A673 (cell line): ENCODE data around the gene OLFML1.

Experiments used
- EZH2 ChIP-seq: fragments of 200-600 bp; sonication (generic); IDR thresholded peaks from 2 replicates; pipeline ENCODE4 v1.6.1; 2017; ENCODE audit warnings: borderline replicate concordance, low read depth, mild to moderate bottlenecking, mixed read lengths, antibody characterized with exemption, low read length; ENCODE audit not compliant: poor library complexity, severe bottlenecking
- TF ChIP-seq, protein P1 (sequence below): fragments of 300-800, 200-600 bp; sonication (generic); conservative IDR thresholded peaks from 2 replicates; pipeline ENCODE4 v1.5.1; 2017; ENCODE audit warnings: low read depth, mild to moderate bottlenecking, antibody characterized with exemption, low read length, moderate library complexity, mixed read lengths

DNA sequence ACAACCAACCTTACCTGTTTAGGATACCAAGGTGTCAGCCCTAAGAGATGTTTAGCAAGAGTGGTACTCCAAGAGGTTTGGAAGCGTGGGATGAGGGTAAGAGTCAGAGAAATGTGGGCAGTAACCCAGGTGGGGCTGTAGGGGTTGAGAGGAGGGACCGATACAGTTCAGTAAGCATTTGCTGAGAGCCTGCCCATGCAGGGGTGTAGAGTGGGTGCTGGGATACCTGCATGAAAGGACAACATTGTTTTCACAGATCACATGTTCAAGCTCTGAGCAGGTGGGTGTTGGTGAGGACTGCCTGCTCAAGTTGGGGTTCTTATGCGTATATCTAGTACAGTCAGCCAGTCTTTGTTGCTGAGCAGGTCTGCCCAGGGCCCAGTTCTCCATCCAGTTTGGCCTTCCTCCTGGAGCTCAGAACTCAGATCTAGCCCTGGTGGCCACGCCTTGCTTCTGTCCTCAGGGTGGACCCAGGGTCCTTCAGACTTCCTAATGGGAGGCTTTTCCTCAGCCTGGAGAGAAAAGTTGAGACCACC, 43.3 kb downstream of the OLFML1 start:
- TF ChIP-seq, protein P1, sequence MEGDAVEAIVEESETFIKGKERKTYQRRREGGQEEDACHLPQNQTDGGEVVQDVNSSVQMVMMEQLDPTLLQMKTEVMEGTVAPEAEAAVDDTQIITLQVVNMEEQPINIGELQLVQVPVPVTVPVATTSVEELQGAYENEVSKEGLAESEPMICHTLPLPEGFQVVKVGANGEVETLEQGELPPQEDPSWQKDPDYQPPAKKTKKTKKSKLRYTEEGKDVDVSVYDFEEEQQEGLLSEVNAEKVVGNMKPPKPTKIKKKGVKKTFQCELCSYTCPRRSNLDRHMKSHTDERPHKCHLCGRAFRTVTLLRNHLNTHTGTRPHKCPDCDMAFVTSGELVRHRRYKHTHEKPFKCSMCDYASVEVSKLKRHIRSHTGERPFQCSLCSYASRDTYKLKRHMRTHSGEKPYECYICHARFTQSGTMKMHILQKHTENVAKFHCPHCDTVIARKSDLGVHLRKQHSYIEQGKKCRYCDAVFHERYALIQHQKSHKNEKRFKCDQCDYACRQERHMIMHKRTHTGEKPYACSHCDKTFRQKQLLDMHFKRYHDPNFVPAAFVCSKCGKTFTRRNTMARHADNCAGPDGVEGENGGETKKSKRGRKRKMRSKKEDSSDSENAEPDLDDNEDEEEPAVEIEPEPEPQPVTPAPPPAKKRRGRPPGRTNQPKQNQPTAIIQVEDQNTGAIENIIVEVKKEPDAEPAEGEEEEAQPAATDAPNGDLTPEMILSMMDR = no peak
- TF ChIP-seq EZH2 = no peak
